ENCODE data around the gene PRPF6. TPM values are rescaled to one million over a fixed set of nuclear protein-coding genes. Genes with fewer than 3 reads are reported as not detected.

PRPF6 gene
- total and polyA plus RNA-seq, 2 of the 13 experiments (the other 11 are each of a cell fraction or from before 2014, with no cell fraction given): 63.7 to 101 TPM

DNA sequence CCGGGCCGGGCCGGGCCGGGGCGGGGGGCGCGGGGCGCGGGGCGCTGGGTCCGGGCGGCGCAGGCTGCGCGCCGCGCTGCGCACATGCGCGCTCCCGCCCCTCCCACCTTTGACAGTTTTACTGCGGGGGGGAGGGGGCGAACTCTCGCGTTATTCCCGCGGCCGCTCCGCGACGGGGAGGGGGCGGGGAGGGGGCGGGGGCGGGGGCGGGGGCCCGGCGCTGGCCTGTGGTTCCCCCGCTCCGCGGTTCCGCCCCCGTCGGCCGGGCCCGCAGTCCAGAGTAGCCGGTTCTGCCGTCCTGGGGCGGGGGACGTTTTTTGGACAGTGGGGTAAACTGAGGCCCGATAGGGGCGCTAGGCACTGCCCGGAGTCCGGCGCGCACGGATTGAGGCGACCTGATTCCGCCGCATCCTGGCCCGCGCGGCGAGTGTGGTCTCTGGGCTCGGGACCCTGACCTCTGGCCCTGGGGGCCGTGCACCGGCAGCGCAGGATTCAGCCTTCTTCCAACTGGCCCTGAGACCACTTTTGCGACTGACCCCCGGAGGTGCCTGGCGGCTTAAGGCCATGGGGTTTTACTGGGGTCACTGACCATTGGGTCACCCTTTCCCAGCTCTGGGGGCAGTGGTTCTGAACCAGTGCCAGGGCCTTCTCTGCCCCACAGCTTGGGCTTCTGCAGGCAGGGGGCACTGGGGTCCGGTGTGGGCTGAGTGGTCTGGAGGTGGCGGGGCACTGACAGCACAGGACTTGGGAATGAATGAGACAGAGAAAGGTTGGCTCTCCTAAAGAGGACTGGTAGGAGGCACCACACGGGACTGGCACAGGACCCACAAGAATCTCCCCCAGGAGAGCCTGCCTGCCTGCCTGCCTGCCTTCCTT lies 10.9 kb upstream of the PRPF6 start, which contains the start of gene ZNF512B (continued):
- TF ChIP-seq ZBTB1 (CRISPR knock-in tag; IDR thresholded peaks at IDR 0.05; ENCODE audit: borderline replicate concordance): no peak
- TF ChIP-seq, protein P1, sequence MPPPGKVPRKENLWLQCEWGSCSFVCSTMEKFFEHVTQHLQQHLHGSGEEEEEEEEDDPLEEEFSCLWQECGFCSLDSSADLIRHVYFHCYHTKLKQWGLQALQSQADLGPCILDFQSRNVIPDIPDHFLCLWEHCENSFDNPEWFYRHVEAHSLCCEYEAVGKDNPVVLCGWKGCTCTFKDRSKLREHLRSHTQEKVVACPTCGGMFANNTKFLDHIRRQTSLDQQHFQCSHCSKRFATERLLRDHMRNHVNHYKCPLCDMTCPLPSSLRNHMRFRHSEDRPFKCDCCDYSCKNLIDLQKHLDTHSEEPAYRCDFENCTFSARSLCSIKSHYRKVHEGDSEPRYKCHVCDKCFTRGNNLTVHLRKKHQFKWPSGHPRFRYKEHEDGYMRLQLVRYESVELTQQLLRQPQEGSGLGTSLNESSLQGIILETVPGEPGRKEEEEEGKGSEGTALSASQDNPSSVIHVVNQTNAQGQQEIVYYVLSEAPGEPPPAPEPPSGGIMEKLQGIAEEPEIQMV (CRISPR knock-in tag; IDR thresholded peaks at IDR 0.05; ENCODE audit: low read depth): no peak
- no peak for TF ChIP-seq ZNF333 (CRISPR knock-in tag; IDR thresholded peaks at IDR 0.05; ENCODE audit: borderline replicate concordance)
- TF ChIP-seq ZNF274 (CRISPR knock-in tag; IDR thresholded peaks at IDR 0.05): peak; percentile 90; the same call in 1 of the 2 replicates
- TF ChIP-seq MEF2D (CRISPR knock-in tag; IDR thresholded peaks at IDR 0.05): peak; percentile 63; the same call in 1 of the 2 replicates
- no peak for TF ChIP-seq ARNTL (CRISPR knock-in tag; IDR thresholded peaks at IDR 0.05)
- TF ChIP-seq DPF2 (CRISPR knock-in tag; IDR thresholded peaks at IDR 0.05; ENCODE audit: borderline replicate concordance, low read depth): no peak
- peak; percentile 88 for TF ChIP-seq MTA1 (CRISPR knock-in tag; IDR thresholded peaks at IDR 0.05; ENCODE audit: borderline replicate concordance)
- TF ChIP-seq NCOA1 (CRISPR knock-in tag; IDR thresholded peaks at IDR 0.05): no peak
- no peak for TF ChIP-seq SIX4 (CRISPR knock-in tag; IDR thresholded peaks at IDR 0.05)
- no peak for TF ChIP-seq DNMT1 (CRISPR knock-in tag; IDR thresholded peaks at IDR 0.05)
- TF ChIP-seq, protein P2, sequence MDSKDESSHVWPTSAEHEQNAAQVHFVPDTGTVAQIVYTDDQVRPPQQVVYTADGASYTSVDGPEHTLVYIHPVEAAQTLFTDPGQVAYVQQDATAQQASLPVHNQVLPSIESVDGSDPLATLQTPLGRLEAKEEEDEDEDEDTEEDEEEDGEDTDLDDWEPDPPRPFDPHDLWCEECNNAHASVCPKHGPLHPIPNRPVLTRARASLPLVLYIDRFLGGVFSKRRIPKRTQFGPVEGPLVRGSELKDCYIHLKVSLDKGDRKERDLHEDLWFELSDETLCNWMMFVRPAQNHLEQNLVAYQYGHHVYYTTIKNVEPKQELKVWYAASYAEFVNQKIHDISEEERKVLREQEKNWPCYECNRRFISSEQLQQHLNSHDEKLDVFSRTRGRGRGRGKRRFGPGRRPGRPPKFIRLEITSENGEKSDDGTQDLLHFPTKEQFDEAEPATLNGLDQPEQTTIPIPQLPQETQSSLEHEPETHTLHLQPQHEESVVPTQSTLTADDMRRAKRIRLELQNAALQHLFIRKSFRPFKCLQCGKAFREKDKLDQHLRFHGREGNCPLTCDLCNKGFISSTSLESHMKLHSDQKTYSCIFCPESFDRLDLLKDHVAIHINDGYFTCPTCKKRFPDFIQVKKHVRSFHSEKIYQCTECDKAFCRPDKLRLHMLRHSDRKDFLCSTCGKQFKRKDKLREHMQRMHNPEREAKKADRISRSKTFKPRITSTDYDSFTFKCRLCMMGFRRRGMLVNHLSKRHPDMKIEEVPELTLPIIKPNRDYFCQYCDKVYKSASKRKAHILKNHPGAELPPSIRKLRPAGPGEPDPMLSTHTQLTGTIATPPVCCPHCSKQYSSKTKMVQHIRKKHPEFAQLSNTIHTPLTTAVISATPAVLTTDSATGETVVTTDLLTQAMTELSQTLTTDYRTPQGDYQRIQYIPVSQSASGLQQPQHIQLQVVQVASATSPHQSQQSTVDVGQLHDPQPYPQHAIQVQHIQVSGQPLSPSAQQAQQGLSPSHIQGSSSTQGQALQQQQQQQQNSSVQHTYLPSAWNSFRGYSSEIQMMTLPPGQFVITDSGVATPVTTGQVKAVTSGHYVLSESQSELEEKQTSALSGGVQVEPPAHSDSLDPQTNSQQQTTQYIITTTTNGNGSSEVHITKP (CRISPR knock-in tag; IDR thresholded peaks at IDR 0.05; ENCODE audit: low read depth): 0 out of 2 replicates have a peak, but pooled peaks have one; percentile 27
- TF ChIP-seq HDAC1 (CRISPR knock-in tag; IDR thresholded peaks at IDR 0.05): peak; percentile 59; the same call in 1 of the 2 replicates
- peak; percentile 32; the same call in 1 of the 2 replicates for TF ChIP-seq ZNF7 (CRISPR knock-in tag; IDR thresholded peaks at IDR 0.05)
- peak; percentile 70; the same call in 1 of the 2 replicates for TF ChIP-seq ZNF598 (CRISPR knock-in tag; IDR thresholded peaks at IDR 0.05; ENCODE audit: borderline replicate concordance)
- peak; percentile 69 for TF ChIP-seq ZMYM3 (CRISPR knock-in tag; IDR thresholded peaks at IDR 0.05)
- no peak for TF ChIP-seq SCMH1 (CRISPR knock-in tag; IDR thresholded peaks at IDR 0.05; ENCODE audit: borderline replicate concordance)
- TF ChIP-seq ZNF772 (CRISPR knock-in tag; IDR thresholded peaks at IDR 0.05): peak; percentile 71; the same call in 1 of the 2 replicates
- TF ChIP-seq, protein P3, sequence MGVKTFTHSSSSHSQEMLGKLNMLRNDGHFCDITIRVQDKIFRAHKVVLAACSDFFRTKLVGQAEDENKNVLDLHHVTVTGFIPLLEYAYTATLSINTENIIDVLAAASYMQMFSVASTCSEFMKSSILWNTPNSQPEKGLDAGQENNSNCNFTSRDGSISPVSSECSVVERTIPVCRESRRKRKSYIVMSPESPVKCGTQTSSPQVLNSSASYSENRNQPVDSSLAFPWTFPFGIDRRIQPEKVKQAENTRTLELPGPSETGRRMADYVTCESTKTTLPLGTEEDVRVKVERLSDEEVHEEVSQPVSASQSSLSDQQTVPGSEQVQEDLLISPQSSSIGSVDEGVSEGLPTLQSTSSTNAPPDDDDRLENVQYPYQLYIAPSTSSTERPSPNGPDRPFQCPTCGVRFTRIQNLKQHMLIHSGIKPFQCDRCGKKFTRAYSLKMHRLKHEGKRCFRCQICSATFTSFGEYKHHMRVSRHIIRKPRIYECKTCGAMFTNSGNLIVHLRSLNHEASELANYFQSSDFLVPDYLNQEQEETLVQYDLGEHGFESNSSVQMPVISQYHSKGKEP (CRISPR knock-in tag; IDR thresholded peaks at IDR 0.05): peak; percentile 45; the same call in 1 of the 2 replicates
- peak; percentile 64; the same call in 1 of the 2 replicates for TF ChIP-seq GZF1 (CRISPR knock-in tag; IDR thresholded peaks at IDR 0.05)
- TF ChIP-seq NFYB (CRISPR knock-in tag; IDR thresholded peaks at IDR 0.05): peak; percentile 14; the same call in 1 of the 2 replicates
- TF ChIP-seq ZFP82 (CRISPR knock-in tag; IDR thresholded peaks at IDR 0.05; ENCODE audit: borderline replicate concordance): 0 out of 2 replicates have a peak, but pooled peaks have one; percentile 39
- no peak for TF ChIP-seq TSC22D2 (CRISPR knock-in tag; IDR thresholded peaks at IDR 0.05; ENCODE audit: borderline replicate concordance)

Data from HepG2 (cell line).